Epithelial cell of proximal tubule (primary cell): Measurements from ENCODE around the gene C1QL4. TPM values are rescaled to one million over a fixed set of nuclear protein-coding genes. Genes with fewer than 3 reads are reported as not detected.

Experiments
- DNase-seq: peaks from one replicate; pipeline ENCODE4 v3.0.0-alpha.2; 2011; ENCODE audit warnings: low read depth
- H3K4me3 ChIP-seq: 2 replicates; pipeline ENCODE4 v1.5.1; 2011; ENCODE audit warnings: low read depth, mild to moderate bottlenecking, low read length
- total RNA-seq: library from RNA; depleted of rRNA; stranded (reverse); fragments of >200 nt; gene quantifications from 2 replicates; pipeline ENCODE4 v1.2.3, GENCODE V29; 2015
- TF ChIP-seq, protein P1 (sequence below): conservative IDR thresholded peaks from 2 replicates; pipeline ENCODE4 v1.5.1; 2012; ENCODE audit warnings: low read depth, mild to moderate bottlenecking, low read length

The C1QL4 gene
- total RNA-seq, 1 donor from 2014 or later, result not detected

DNA sequence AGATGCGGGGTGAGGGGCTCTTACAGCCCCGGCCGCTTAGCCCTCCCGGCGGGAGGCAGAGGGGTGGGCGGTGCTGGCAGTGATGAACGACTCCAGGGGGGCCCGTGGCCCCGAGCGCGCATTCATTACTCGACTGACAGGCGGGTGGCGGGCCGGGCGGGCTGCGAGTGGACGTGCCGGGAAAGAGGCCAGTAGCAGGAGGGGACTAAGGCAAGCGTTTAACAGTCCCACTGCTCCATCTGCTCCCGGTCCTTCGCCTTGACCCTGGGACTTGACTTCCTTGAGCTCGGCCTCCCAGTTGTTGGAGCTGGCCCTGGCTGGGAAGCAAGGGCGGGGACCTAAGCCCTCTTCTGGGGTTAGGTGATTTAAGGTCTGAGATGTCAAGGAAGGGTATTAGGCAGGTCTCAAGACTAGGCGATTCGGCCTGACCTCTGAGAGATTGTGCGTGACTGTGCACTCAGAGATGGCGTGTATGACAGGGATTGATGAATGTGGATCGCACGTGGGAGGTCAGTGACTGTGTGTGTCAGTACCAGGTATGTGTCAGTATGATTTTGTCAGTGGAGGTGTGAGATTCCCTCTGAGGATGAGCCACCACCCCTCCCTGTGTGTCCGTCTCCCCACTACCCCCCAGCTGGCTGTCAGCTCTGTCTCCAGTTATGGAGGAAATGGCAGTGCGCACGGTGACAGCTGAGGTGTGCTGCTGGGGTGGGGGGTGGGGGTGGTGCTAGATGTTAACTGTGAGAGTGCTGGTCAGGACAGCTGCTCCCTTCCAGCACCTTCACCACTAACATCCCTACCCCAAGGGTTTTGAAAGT is 6.1 kb upstream of the C1QL4 start:
- H3K4me3 ChIP-seq, result peak overlapping the region; percentile 44
- TF ChIP-seq, protein P1, sequence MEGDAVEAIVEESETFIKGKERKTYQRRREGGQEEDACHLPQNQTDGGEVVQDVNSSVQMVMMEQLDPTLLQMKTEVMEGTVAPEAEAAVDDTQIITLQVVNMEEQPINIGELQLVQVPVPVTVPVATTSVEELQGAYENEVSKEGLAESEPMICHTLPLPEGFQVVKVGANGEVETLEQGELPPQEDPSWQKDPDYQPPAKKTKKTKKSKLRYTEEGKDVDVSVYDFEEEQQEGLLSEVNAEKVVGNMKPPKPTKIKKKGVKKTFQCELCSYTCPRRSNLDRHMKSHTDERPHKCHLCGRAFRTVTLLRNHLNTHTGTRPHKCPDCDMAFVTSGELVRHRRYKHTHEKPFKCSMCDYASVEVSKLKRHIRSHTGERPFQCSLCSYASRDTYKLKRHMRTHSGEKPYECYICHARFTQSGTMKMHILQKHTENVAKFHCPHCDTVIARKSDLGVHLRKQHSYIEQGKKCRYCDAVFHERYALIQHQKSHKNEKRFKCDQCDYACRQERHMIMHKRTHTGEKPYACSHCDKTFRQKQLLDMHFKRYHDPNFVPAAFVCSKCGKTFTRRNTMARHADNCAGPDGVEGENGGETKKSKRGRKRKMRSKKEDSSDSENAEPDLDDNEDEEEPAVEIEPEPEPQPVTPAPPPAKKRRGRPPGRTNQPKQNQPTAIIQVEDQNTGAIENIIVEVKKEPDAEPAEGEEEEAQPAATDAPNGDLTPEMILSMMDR, result no peak
- DNase-seq, result no peak

DNA sequence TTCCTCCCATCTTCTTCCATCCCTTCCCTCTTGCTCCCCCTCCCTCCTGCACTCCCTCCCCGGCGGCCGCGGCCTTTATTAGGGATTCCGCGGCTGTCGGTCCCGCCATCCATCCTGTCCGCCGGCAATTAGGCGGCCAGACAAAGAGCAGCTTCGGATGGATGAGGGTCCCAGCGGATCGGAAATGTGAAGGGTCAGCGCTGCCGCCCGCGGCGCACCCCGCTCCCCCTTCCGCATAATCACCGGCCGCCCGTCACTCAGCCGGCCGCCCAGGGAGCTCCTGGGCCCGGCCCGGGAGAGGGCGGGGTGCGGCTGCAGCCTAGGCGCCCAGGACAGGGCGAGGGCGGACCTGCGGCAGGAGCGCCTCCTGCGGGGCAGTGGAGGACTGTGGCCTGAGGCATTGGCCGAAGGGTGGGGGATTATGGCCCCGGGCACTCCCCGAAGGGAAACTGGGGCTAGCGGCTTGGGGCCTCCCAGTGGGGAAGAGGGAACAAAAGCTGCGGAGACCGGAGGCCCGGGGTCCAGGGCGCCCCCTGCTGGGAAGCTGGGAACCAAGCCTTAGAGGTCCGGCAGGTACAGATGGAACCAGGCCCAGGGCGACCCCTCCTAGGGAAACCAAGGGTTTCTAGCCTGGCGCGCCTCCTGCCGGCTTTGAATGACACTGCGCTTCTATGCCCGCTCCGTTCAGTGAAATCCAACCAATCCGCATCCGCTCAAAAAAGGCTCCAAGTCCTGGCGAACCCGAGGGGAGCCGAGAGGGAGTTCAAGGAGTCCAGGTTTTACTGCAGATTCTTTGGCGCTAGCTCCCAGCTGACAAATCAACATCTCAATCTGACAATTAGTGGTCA is 5.3 kb upstream of the C1QL4 start:
- no peak for DNase-seq
- H3K4me3 ChIP-seq, result peak overlapping the region; percentile 44
- TF ChIP-seq, protein P1, result peak; percentile 81

DNA sequence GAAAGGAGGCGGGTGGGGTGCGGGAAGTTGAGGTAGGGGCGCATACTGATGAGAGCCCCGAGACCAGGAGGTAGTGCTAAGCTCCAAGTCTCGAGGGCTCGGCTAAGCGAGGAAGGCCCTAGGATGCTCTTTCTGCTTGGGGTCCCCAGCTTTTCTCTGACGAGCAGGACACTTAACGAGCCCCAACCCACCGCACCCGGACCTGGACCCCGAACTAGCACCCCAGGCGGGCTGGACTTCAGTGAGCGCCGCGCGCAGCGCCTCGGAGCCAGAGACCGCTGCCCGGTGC is 4.7 kb upstream of the C1QL4 start:
- DNase-seq, result no peak

DNA sequence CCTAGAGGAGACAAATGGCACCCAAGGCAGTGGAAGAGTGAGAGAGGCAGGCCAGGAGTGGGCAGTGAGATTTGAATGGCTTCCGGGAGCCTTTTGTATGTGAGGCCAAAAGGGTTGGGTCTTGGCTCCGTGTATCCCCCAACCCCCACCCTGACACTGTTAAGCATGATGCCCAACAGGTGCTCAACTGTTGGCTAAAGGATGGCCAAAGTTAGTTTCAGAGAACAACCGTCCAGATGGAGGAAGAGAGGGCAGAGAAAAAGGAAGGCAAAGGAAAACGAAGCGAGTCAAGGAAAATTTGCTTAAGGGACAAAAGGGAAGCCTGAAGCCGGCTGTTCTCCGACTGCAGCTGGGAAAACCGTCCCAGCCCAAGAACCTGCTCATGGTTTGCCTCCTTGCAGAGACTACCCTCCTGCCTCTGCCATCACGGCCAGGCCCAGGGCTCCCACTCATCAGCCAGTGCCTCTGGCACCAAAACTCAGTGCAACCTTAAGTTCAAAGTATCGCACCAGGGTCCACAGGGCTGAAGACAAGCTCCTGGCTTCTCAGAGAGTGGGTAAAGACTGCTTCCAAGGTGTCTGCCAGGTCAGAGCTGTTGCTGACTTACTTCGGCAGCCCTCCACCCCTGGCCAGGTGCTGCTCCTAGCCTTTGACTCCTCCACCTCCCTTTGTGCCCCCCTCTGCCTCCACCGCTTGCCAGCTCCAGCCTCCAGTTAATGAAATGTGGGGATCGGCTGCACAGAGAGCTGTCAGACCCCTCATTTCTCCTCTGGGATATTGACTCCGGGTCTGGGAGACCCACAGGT is 4.2 kb upstream of the C1QL4 start:
- H3K4me3 ChIP-seq, result no peak overlapping the region
- TF ChIP-seq, protein P1, result no peak
- no peak for DNase-seq

More for the DNA sequence above, 4.7 kb upstream of the C1QL4 start:
- TF ChIP-seq, protein P1, result no peak
- no peak overlapping the region for H3K4me3 ChIP-seq

DNA sequence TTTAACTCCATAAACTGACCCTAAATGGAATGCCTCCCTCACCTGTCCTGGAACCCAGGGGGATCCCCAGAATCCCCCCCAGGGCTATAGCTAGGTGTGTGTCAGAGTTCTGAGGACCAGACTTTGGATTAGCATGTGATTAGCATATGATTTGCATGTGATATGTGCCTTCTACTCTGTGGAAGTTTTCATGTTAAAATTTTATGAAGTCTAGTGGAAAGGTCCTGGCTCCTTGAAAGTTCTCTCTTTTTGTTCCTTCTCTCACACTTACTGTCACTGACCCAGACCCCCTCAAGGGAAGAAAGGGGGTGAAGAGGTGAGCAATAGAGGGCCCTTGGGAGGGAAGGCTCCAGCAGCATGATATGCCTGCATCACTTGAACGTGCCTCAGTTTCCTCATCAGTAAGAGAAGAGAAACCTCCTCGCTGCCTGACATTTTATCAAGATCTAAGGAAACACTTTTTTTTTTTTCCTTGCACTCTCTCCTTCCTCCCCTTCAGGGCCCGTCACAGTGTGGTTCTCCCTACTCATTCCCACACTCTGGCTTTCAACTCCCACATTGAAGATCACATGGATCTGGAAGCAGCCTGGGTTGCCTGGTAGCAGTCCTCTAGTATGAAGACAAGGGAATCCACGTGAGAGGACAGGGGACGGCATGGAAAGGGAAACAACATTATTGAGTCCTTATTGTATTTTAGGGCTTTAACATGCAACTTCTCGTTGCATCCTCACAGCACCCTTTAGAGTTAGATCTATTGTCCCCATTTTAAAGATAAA is 3.3 kb upstream of the C1QL4 start:
- TF ChIP-seq, protein P1, result no peak
- no peak for DNase-seq
- H3K4me3 ChIP-seq, result no peak overlapping the region

DNA sequence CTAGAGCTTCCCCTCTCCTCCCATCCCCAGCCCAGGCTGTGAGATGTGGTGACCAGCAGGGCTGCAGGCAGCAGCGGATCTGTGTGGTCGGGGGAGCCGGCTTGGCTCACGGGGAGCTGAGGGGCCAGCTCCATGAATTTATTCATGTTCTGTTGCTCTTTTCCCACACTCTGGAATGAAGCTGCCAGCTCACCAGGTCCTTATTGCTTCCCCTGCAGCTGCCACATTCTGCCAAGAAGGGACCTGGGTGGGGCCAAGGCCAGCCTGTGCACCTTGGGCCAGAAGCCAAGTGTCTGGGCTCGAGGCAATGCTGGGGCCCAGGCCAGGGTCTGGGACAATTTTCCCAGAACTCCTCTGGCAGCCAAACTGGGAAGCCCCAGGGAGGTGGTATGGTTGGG is 2.5 kb upstream of the C1QL4 start:
- DNase-seq, result no peak
- no peak overlapping the region for H3K4me3 ChIP-seq
- TF ChIP-seq, protein P1, result no peak
